Measurements from ENCODE around the gene UBA5.
A peak's percentile ranks its signal among the peaks of the same experiment; 100 is the strongest.

Gene UBA5

GRCh38 chr3:132713977-132714727, 54.0 kb downstream of the UBA5 start:
- peak; percentile 82 for TF ChIP-seq ZFP30 (CRISPR knock-in tag; IDR thresholded peaks at IDR 0.05)
- TF ChIP-seq GLIS3 (CRISPR knock-in tag; IDR thresholded peaks at IDR 0.05) = no peak
- ATAC-seq = no peak

GRCh38 chr3:132716372-132716771, 56.2 kb downstream of the UBA5 start:
- TF ChIP-seq SNAI2 (CRISPR knock-in tag; IDR thresholded peaks at IDR 0.05) = no peak
- no peak for TF ChIP-seq TCF4 (CRISPR knock-in tag; IDR thresholded peaks at IDR 0.05; ENCODE audit: borderline replicate concordance)
- no peak for TF ChIP-seq ARNTL (CRISPR knock-in tag; IDR thresholded peaks at IDR 0.05; ENCODE audit: borderline replicate concordance, low read depth)
- TF ChIP-seq BACH2 (CRISPR knock-in tag; IDR thresholded peaks at IDR 0.05; ENCODE audit: borderline replicate concordance) = no peak
- no peak for TF ChIP-seq ESRRG (CRISPR knock-in tag; IDR thresholded peaks at IDR 0.05)
- TF ChIP-seq OSR1 (CRISPR knock-in tag; IDR thresholded peaks at IDR 0.05) = no peak
- TF ChIP-seq ZNF565 (CRISPR knock-in tag; conservative IDR thresholded peaks at IDR 0.05; ENCODE audit: low read depth) = no peak
- no peak for TF ChIP-seq TOX (CRISPR knock-in tag; IDR thresholded peaks at IDR 0.05; ENCODE audit: borderline replicate concordance)
- ATAC-seq = no peak

GRCh38 chr3:132720228-132720627, 60.1 kb downstream of the UBA5 start:
- ATAC-seq = no peak
- TF ChIP-seq ZNF565 (CRISPR knock-in tag; conservative IDR thresholded peaks at IDR 0.05; ENCODE audit: low read depth) (no peak), CSDC2 (CRISPR knock-in tag; IDR thresholded peaks at IDR 0.05) (no peak), ZFP3 (CRISPR knock-in tag; IDR thresholded peaks at IDR 0.05) (no peak), GLIS3 (CRISPR knock-in tag; IDR thresholded peaks at IDR 0.05) (no peak), PPARA (CRISPR knock-in tag; IDR thresholded peaks at IDR 0.05; ENCODE audit: borderline replicate concordance) (no peak), BACH2 (CRISPR knock-in tag; IDR thresholded peaks at IDR 0.05; ENCODE audit: borderline replicate concordance) (no peak), CSRNP3 (CRISPR knock-in tag; IDR thresholded peaks at IDR 0.05) (no peak), ESRRG (CRISPR knock-in tag; IDR thresholded peaks at IDR 0.05) (no peak), ARNTL (CRISPR knock-in tag; IDR thresholded peaks at IDR 0.05; ENCODE audit: borderline replicate concordance, low read depth) (no peak), TSHZ2 (CRISPR knock-in tag; IDR thresholded peaks at IDR 0.05) (no peak), TCF4 (CRISPR knock-in tag; IDR thresholded peaks at IDR 0.05; ENCODE audit: borderline replicate concordance) (no peak), POU6F1 (CRISPR knock-in tag; IDR thresholded peaks at IDR 0.05; ENCODE audit: borderline replicate concordance, low read depth) (no peak), ISL1 (CRISPR knock-in tag; IDR thresholded peaks at IDR 0.05) (no peak), ZFP30 (CRISPR knock-in tag; IDR thresholded peaks at IDR 0.05) (no peak), ZC3H10 (CRISPR knock-in tag; IDR thresholded peaks at IDR 0.05) (no peak), RARB (CRISPR knock-in tag; IDR thresholded peaks at IDR 0.05) (no peak)

GRCh38 chr3:132721479-132722164, 61.5 kb downstream of the UBA5 start:
- TF ChIP-seq TSHZ2 (CRISPR knock-in tag; IDR thresholded peaks at IDR 0.05) (peak; percentile 24; the same call in 1 of the 2 replicates), ZFP3 (CRISPR knock-in tag; IDR thresholded peaks at IDR 0.05) (0 out of 2 replicates have a peak, but pooled peaks have one; percentile 51), TCF4 (CRISPR knock-in tag; IDR thresholded peaks at IDR 0.05; ENCODE audit: borderline replicate concordance) (no peak)
- ATAC-seq = peak; percentile 41

All from SK-N-SH treated with all-trans-retinoic acid at 6 μM for 48 hours (cell line).